GM21786 (cell line): ENCODE data around the gene RASL11B.

ENCODE experiments used
- ATAC-seq: cut with Tn5 transposase; IDR thresholded peaks from one replicate; pipeline ENCODE4 v1.9.1; 2021; ENCODE audit not compliant: unreplicated experiment

RASL11B gene

DNA sequence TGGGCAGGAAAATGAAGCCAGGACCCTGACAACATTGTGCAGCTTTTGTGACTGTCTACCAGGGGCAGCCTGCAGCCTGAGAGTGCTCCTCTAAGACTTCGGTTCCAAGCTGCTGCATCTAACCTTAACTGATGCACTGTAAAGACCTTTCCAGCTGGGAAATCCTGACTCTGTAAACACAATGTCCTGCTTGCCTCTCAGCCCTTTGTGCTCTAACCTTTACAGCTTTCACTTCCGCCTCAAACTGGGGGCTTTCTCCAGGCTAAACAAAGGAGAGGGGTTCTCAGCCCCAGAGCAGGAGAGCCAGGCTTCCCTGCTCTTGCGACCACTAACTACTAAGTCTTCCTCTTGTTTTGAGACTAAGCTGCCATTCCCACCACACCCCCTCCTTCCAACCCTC is 19.3 kb upstream of the RASL11B start:
- ATAC-seq = no peak

DNA sequence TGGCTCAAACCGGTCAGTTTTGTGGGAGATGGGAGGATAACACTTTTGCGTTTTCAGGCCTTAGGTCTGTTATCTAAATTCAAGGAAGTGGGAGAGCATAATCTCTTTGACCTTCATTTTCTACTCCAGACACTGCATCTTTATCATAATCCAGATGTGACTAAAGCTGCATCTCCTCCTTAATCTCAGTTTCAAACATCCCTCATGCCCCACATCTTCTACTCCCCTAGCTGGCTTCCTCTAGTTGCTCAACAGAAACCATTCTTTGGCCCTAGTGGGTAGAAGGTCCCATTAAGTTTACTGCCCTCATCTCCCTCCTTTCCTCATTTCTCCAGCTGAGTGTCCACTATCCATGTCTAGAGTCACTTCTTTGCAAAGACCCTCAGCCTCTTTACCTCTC is 18.8 kb upstream of the RASL11B start:
- ATAC-seq = no peak

DNA sequence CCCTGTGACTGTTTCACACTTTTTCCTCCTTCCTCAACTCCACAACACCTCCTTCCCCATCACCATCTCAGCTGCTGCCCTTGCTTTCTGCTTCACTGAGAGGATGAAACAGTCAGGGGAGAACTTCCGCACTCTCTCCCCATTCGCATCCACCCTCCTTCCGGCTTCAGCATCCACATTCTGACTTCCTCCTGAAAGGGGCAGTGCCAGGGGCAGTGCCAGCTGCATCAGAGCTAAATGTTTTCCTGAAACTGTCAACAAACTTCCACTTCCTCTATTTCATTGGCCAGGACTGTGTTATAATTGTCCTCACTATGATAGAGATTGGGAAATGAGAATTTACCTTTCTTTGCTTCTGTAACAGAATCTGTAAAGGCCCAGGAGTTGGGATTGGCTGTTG is 18.2 kb upstream of the RASL11B start:
- ATAC-seq = peak; percentile 70

DNA sequence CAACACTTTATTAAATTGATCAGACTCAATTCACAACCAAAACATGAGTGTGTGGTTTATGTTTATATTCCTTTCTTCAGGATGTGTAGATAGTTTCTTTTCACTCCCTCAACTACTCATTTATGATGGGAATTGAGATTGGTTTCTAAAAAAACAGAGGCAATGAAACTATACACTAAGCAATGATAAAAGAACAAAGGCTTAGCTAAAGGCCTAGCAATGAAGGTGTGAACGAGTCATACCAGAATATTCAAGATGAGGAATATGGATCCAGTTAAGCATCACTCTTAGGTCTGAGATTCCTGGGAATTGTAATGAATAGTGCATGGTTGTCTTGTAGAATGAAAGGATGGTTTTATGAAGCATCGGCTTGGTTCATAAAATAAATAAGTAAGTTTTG is 17.5 kb upstream of the RASL11B start:
- ATAC-seq = no peak

DNA sequence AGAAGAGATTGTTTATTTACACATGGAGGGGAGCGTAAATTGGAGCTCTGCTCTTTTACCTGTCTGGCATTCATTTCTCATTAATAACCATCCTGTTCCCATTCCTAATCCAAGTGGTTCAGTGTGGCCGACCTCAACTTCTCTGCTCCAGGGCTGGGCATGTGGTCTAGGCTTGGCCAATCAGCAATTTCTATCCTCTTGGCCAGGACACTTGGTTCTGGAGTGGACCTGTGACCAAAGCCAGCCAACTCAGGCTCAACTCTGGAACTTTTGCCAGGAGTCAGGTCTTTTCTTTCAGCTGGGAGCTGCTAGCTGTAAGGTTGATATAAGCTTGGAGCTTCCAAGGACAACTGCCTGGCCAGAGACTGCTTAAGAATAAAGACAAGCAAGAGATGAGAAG is 15.6 kb upstream of the RASL11B start:
- ATAC-seq = no peak

DNA sequence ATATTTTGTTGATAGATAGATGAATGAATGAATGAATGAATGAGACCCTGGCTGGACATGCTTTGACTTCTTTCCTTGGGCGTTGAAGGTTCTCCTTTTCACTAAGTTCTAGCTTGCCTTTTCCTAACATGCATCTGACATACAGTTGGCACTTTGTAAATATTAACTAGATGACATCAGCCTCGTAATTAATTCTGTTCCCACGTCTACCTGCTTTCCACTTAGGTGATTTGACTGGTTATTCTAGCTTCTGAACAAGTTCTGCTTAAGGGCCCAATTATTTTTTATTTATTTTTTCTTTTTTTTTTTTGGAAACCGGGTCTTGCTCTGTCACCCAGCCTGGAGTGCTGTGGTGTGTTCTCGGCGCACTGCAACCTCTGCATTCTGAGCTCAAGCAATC is 13.9 kb upstream of the RASL11B start:
- ATAC-seq = no peak

DNA sequence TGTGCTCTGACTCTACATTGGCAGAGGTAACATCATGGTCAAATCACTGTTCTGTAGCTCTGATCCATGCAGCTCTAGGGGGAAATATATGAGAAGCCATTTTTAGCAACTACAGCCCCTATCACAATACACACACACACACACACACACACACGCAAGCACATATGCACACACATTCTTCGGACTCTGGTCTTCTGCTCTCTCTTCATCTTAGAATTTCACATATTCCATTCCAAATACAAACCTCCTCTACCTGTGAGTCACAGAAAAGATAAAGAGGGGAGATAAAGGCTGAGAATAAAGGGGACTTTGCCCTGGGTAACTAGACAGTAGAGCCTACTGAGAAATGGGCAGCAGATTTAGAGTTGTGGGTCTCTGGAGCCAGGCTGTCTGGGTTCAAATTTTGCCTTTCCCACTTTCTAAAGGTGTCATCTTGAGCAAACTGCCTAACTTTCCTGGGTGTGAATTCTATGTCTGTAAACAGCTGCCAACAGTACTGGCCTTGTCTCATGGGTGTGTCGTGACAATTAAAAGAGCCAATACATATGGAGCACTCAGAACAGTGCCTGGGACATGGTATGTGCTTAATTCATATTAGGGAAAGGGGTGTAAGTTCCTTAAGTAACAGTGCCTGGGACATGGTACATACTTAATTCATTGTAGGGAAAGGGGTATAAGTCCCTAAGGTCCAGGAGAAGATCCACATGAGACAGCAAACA is 11.6 kb upstream of the RASL11B start:
- ATAC-seq = no peak

DNA sequence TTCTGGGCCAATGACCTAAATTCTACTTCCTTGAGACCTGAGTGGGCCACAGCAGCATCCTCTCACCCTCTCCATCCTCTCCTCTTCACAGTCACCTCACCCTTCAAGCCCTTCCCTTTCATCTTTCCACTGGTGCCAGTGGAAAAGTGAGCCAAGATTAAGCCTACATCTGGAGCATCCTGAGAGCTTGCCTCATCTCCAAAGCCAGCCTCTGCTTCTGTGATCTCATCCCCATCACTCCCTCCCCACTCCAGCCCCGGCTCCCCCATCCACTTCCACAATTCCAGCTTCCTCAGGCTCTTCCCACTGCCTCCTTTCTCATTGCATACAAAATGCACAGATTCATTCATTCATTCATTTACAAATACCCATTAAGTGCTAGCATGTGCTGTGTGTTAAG is 10.1 kb upstream of the RASL11B start:
- ATAC-seq = no peak

DNA sequence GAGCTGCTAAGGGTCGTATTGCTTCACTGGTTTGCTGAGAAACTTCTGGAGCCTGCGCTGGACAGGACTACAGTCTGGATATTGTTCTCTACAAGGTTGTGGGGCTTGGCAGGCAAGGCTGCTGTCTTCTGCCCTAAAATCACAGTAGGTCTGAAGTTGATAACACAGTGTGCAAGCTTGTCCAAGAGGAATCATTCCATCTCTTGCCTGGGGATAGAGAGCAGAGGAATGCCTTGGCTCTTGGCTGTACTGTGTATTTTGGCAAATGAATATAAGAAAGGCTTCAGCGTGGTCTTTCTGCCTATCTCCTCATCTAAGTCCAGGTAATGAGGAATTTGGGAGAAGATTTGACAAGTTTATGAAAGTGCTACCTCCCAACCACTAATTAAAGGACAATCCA is 9.4 kb upstream of the RASL11B start:
- ATAC-seq = no peak

DNA sequence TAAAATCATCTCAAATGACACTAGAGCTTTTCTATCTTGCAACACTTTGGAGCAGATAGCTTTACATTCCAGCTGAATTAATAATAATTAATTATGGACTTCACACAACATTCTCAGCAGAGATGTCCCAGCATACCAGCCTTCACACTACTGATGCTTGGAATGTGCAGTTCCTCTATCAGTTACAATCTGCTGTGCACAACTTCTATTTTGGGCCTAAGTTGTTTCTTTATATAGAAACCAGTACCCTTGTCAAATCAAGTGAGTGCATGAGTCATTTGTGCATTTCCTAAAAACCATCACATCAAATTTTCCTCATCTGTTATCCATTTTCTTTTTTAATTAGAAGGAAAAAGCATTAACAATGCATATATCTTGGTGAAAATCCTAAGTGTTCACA is 8.8 kb upstream of the RASL11B start:
- no peak for ATAC-seq

DNA sequence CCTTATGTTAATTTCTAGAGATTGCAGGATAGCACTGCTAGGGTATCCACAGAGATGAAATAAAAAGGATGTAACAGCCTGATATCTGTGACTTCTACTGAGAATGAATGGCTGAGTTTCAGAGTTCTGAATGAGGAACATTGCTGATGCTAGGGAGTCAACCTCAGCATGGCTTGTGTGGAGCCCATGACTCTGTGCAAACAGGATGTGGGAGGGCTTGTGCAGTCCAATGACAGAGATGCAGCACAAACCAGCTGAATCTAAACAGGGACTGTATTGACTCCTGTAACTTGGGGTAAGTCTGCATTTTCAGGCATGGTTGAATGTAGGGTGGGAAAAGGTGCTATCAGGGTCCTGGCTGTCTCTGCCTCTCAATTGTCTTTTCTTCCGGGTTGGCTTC is 5.3 kb upstream of the RASL11B start:
- ATAC-seq = no peak

DNA sequence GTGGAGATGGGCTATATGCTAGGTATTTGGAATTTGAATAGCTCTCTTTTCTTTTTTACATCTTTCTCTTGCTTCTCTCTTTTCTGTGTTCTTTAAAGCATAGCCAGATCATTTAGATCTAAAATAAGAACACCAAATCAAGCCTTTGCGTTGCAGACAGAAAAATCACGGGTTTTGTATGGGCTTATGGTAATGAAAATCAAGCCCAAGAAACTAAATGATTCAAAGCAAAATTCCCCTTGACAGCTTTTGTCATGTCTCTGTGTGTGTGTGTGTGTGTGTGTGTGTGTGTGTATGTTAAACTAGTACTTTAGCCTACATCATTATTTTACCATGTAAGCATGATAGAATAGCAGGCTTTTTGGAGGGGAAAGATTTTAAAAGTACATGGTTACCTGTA is 1.8 kb upstream of the RASL11B start:
- no peak for ATAC-seq

DNA sequence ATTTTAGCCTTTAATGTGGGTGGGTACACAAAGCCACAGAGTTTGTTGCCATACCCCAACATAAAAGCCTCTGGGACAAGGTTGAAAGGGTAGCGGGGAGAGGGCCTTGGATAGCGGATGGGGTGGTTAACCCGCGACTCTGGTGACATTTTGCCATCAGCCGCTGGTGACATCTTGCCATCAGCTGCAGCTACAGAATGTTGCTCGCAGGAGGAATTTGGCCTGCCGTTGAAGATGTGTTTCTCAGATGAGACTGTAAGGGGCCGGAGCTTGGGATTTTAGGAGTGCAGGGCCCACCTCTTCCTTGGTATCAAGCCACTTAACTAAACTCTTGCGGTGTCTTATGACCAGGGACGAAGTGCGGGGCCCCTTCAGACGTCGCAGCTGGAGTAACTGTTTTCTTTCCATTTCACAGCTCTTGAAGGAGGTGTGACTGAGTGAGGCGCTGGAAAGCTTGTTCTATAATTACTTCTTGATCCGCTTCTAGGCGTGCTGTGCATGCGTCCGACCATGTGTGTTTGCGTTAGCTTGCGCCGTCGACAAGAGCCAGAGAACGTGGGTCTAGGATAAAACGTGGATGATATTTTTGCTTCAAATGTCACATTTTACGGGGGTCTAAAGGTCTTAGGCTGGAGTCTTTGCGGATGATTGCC is 820 bp upstream of the RASL11B start:
- no peak for ATAC-seq

DNA sequence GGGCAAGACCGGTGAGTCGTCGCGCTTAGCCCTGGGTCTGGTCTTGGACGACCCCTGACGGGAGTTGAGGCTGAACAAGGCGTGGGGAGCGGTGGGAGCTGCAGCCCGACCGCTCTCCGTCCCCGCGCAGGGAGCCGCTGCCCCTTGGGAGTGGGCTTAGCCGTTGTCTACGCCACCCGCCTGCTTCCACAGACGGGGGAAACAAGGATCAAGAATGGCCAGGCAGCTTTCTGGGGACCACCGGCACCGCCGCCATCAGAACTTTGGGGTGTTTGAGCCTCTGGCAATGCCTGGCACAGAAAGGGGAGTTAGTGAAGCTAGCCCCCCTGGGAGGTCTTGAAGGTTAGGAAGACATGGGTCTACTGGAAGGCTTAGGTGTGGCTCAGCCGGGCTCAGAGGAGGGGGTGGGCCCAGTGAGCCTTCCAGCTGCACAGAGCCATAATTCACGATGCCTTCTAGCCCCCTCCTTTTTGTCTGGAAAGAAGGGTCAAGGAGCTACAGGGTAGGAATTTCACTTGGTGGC is 583 bp downstream of the RASL11B start:
- no peak for ATAC-seq

DNA sequence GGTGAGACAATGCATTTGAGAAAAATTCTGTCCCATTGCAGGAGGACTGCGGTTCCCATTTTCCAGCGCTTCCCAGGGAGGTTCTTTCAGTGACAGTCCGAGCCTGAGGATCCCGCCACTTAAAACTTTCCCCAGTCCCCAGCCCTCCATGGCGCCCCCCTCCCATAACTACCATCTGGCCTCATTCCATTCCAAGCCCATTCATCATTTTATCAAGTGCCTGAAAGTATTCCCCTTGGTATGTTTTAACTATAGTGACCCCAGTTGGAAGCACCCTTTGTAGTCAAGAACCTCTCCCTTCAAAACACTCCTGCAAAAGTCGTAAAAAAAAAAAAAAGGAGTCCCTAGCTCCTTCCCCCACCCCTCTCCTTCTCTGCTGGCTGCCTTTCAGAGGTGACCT is 1.2 kb downstream of the RASL11B start:
- ATAC-seq = no peak

DNA sequence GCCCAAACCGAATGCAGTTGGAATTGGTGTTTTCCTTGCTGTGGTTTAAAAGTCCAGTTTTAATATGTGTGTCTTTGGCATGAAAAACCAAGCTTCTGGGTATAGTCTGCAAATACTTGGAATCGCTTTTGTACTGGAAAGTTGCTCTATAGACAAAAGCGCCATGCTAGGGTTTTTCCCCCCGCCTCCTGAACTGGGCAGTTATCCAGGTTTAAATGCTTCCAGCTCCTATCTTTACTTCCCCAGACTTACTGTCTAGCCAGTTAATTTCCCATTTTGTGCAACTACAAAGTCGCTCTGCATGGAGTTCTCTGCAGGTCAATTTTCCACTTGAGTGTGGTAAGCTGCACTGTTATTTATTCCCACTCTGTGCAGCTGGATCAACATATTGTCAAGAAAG is 2.7 kb downstream of the RASL11B start:
- ATAC-seq = no peak

DNA sequence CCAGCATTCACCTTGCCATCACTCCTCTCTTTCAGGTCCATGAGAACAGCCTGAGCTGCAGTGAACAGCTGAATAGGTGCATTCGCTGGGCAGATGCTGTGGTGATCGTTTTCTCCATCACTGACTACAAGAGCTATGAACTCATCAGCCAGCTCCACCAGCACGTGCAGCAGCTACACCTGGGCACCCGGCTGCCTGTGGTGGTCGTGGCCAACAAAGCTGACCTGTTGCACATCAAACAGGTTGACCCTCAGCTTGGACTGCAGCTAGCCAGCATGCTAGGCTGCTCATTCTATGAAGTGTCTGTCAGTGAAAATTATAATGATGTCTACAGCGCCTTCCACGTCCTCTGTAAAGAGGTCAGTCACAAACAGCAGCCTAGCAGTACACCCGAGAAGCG is 3.2 kb downstream of the RASL11B start:
- no peak for ATAC-seq

DNA sequence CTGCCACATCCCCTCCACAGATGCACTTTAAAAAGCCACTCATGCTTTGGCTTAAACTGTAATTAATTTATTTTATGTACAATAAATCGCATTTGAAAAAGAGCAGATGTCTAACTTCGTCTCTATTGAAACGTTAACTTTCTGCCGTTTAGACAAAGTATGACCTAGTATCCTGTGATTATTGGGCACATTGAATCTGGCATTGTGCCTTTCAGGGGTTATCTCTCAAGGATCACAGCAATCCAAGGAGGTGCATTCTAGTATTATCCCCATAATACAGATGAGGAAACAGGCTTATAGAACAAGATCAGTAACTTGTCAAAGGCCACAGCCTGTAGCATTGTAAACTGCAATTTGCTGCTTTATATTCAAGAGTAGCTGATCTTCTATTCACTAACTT is 4.6 kb downstream of the RASL11B start:
- no peak for ATAC-seq

DNA sequence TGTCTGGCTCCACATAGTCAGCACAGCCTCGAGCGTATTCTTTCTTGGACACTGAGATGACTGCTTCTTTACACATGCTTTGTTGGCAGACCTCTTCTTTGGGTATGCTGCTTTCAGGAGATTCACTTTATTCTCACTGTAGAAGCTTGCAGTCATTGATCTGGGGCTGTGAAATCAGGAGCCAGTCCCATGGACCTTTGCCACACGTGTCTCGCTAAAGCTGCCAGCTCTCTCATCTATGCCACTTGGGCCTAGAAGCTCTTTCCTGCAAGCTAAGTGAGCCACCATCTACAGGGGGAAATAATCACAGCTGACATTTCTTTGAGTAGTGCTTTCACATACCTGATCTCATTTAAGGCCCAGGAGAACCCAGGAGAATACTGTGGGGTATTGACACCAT is 5.0 kb downstream of the RASL11B start:
- ATAC-seq = no peak

DNA sequence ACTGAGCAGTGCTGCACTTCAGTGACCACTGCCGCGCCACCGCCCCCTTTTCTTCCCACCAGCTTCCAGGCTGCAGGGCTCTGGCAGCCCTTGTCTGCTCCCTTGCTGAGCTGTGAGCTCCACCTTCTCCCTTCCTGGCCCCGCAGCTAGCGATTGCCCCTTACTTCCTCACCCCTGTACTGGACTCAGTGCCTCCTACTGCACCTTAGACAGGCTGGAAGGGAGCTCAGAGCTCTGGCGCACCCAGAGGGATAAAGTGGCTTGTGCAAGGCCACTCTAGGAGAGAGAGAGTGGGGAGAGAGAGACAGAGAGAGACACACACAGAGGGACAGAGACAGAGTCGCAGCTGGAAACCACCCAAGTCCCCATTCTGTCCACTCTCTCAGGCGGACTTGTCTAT is 6.0 kb downstream of the RASL11B start:
- ATAC-seq = no peak

DNA sequence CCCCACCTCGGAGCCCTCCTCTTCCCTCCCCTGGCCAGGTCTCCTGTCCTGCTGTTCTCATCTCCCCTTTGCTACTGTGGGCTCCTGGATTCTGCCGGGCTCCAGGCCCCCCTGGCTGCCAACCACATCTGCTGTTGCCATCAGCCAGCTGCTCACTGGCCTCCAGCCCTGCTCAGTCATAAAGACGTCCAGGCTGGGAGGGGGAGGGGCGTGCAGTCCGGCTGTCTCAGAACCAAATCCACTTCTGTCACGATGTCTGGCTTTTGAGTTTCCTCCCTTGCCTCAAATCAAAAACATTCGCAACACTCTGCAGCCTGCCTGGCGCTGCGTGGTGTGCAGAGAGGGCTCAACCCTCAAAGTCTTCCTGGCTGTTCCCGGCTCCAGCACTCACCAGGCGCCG is 7.1 kb downstream of the RASL11B start:
- no peak for ATAC-seq

DNA sequence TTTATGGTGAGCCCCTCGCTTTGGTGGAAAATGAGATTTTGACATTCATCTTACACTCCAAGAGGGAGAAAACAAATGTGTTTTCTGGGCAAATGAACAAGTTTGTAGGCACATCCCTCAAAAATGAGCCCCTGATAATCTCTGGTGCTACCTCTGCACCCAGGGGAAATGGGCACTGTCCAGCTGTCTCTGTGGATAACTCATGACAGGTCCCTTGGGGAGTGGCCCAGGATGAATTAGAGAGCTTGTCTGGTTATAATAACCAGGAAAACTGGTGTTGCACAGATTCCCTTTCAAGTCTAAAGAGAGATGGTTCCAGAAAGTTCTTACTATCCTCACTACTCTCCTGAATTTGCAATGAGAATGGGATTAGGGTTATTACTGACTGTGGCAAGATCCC is 7.5 kb downstream of the RASL11B start:
- ATAC-seq = no peak

DNA sequence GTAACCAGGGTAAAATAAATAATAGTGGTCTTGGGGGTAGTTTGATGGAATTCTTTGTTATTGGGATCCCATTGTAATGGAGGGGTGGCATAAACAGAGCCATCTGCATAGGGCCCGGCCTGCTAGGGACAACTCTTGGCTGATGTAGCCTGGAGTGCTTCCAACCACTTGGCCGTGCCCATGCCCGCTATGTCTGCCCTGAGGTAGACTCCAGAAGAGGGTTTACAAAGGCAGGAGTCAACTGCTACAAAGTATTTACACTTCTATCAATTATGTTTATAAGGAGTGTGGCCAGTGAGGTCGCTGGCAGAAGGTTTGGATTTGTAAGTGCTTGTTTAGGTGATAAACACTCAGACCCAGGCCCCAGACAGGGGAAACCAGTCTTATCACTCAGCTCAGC is 8.1 kb downstream of the RASL11B start:
- no peak for ATAC-seq
